ENCODE measurements around the gene PTP4A1.

DNA sequence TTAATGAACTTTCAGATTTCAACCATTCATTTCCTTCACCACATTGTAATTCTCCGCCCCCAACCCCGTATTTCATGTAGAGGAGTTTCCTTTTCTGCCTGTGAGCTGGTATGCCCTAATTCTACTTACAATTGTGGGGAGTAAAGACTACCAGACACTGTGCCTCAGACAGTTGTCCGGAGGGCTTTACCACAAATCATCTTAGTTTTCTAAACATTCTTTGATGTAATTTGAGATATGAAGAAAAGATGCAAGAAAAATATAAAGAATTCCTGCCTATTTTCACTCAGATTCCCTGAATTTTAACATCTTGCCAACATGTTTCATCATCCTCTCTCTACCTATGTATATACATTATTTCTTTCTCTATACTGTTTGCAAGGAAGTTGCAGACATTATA is 28.3 kb upstream of the PTP4A1 start:
- TF ChIP-seq GATA3 (IDR thresholded peaks at IDR 0.05; ENCODE audit: low read depth, low read length) (no peak), GATA2 (IDR thresholded peaks at IDR 0.05; ENCODE audit: low read depth, low read length) (no peak)

Data from SH-SY5Y (cell line).